Cortex of kidney (tissue), 1 donor: Measurements from ENCODE around the gene C8B.

ENCODE experiments used
- DNase-seq: peaks from one replicate; lab custom pipeline; 2025; lab: John Stamatoyannopoulos, UW

C8B gene

GRCh38 chr1:56931211-56931610 lies 34.6 kb downstream of the C8B start:
- no peak for DNase-seq

- no peak for DNase-seq
These were observed 36.3 kb downstream of the C8B start for GRCh38 chr1:56929492-56929891.

- no peak for DNase-seq
These were observed 37.8 kb downstream of the C8B start for GRCh38 chr1:56927986-56928385.

GRCh38 chr1:56927171-56927570 lies 38.6 kb downstream of the C8B start:
- no peak for DNase-seq

- DNase-seq = no peak
These were observed 40.6 kb downstream of the C8B start for GRCh38 chr1:56925193-56925592.

GRCh38 chr1:56924116-56924515 lies 41.7 kb downstream of the C8B start:
- DNase-seq = no peak

- DNase-seq = no peak
These were observed 42.6 kb downstream of the C8B start for GRCh38 chr1:56923201-56923600.

- no peak for DNase-seq
These were observed 43.3 kb downstream of the C8B start for GRCh38 chr1:56922507-56922906.

- DNase-seq = no peak
These were observed 43.7 kb downstream of the C8B start for GRCh38 chr1:56922070-56922469.

- DNase-seq = no peak
These were observed 44.3 kb downstream of the C8B start for GRCh38 chr1:56921479-56921878.

- DNase-seq = no peak
These were observed 45.2 kb downstream of the C8B start for GRCh38 chr1:56920591-56921001.

GRCh38 chr1:56917356-56917755 lies 48.5 kb downstream of the C8B start:
- DNase-seq = no peak

- no peak for DNase-seq
These were observed 49.2 kb downstream of the C8B start for GRCh38 chr1:56916630-56917029.

GRCh38 chr1:56915960-56916359 lies 49.9 kb downstream of the C8B start:
- DNase-seq = no peak

GRCh38 chr1:56912325-56912724 lies 53.5 kb downstream of the C8B start:
- DNase-seq = no peak

GRCh38 chr1:56911098-56911938 lies 54.5 kb downstream of the C8B start:
- DNase-seq = no peak

- DNase-seq = no peak
These were observed 55.3 kb downstream of the C8B start for GRCh38 chr1:56910441-56910985.

- DNase-seq = no peak
These were observed 57.1 kb downstream of the C8B start for GRCh38 chr1:56908619-56909221.

GRCh38 chr1:56905667-56906066 lies 60.1 kb downstream of the C8B start:
- no peak for DNase-seq

GRCh38 chr1:56904663-56905397 lies 61.0 kb downstream of the C8B start:
- no peak for DNase-seq

GRCh38 chr1:56903778-56904177 lies 62.0 kb downstream of the C8B start:
- no peak for DNase-seq

- no peak for DNase-seq
These were observed 64.1 kb downstream of the C8B start for GRCh38 chr1:56901716-56902115.

- no peak for DNase-seq
These were observed 66.9 kb downstream of the C8B start for GRCh38 chr1:56898879-56899278.
